ENCODE data around the gene SLC30A2.

The SLC30A2 gene

DNA sequence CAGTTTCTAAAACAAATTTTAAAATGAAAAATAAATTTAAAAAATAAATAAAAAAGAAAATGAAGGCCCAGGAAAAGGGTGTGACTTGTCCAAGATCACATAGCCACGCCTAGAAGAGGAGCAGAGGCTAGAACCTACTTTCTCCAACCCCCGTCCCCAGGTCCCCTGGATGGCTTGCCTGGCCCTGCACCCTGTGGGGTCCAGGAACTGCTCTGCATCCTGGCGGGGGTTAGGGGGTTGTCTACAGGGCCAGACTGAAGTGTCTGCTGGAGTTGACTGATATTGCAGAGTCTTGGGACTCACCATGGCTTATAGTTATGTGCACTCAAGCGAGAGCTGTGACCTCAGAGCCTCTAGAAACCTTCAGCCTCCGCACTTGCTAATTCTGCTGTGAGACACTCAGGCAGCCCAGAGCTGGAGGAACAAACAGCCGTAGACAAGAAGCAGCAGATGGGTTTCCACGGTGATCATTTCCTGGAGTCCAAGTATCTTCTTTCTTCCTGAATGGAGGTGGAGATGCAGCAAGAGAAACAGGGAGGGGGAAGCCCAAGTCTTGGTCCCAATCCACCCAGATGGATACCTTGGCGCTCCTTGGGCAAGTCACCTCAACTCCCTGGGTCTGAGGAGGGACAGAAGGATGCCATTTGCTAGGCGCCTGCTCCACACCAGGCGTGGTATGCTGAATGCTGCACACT, 29.5 kb downstream of the SLC30A2 start:
- no peak for TF ChIP-seq GATA2 (IDR thresholded peaks at IDR 0.05; ENCODE audit: low read depth, low read length)
- no peak for TF ChIP-seq GATA3 (IDR thresholded peaks at IDR 0.05; ENCODE audit: low read depth, low read length)

DNA sequence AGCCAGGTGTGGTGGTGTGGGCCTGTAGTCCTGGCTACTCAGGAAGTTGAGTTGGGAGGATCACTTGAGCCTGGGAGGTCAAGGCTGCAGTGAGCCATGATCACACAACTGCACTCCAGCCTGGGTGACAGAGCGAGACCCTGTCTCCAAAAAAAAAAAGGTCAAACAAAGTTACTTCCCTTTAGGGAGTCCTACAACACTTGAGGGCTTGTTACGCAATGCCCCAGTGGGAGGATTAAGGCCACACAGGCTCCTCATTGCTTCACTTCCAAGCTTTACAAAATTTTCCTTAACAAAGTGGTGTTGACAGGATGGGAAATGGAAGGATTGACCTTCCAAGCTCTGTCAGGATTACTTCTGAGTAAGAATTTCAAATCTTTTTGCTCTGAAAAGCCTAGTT, 30.6 kb downstream of the SLC30A2 start:
- no peak for TF ChIP-seq GATA3 (IDR thresholded peaks at IDR 0.05; ENCODE audit: low read depth, low read length)
- no peak for TF ChIP-seq GATA2 (IDR thresholded peaks at IDR 0.05; ENCODE audit: low read depth, low read length)

DNA sequence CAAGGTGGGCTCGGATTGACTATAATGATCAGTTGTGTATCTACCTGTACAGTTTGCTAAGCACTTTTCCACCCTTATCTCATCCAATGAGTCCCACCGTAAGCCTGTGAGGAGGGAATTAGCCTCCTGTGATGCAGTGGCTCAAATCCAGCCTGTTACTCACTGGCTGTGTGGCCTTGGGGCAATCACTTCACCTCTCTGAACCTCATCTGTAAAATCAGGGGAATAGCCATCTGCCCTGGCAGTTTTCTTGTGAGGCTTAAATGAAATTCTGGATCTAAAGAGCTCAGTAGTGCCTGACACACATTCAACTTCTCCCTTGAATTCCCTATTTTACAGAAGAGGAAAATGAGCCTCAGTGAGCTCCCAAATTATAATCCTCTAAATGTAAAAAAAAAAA, 31.7 kb downstream of the SLC30A2 start:
- TF ChIP-seq GATA2 (IDR thresholded peaks at IDR 0.05; ENCODE audit: low read depth, low read length) (no peak), GATA3 (IDR thresholded peaks at IDR 0.05; ENCODE audit: low read depth, low read length) (no peak)

DNA sequence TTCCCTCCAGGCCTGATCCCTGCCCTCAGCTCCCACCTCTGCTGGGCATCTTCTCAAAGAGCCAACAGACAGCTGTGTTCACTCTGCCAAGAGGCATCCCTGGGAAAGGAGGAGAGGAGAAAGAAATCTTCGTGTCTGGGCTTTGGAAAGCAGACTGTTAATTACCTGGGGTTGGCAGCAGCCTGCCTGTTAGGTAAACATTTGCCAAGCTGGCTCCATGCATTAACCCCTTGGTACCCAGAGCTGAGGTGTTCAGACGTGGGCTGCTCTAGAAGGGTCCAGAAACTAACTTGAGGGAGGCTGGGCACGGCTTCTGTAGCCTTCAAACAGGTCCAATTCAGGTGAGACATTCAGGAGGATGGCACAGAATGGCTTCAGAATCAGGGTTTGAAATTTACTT, 33.1 kb downstream of the SLC30A2 start:
- TF ChIP-seq GATA3 (IDR thresholded peaks at IDR 0.05; ENCODE audit: low read depth, low read length) (no peak), GATA2 (IDR thresholded peaks at IDR 0.05; ENCODE audit: low read depth, low read length) (no peak)

DNA sequence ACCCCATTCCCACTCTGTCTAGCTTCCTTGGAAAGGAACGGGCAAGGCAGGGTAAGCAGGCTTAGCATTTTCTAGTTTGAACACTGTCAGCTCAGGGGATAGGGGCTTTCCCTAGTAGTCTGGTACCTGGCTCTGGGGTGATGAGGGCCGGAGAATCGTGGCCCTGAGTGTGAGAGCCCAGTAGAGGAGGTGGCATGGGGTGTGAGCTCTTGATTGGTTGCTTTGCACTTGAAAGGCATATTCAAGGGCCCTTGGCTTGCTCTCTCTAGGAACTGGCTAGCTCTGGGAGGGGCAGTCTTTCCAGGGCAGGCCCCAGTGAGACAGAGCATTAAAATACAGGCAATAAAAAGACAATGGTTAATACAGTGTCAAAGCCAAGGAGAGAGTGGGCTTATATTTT, 35.1 kb downstream of the SLC30A2 start:
- TF ChIP-seq GATA2 (IDR thresholded peaks at IDR 0.05; ENCODE audit: low read depth, low read length) = no peak
- TF ChIP-seq GATA3 (IDR thresholded peaks at IDR 0.05; ENCODE audit: low read depth, low read length) = no peak

DNA sequence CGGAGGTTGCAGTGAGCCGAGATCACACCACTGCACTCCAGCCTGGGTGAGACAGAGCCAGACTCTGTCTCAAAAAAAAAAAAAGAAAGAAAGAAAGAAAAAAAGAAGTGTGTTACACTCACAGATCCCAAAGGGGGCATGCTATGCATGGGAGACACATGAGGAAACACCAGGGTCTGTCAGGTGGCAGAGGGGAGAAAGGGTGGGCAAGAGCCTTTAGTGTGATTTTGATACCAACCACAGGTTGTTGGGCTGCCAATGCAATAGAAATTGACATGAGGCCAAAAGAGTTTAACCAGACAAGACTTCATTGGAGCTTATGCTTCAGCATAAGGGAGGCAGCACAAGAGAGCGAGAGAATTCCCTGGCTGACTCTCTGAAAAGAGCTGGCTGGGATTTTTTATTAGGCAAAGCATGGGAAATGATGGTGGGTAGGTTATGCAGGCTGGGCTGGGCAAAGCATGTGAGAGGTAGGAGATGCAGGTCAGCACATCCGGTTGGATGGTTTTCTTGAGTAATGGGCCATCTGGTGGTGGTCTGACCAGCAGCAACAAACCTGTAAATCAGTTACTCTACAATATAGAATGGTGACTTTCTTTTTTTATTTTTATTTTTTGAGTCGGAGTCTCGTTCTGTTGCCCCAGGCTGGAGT, 36.0 kb downstream of the SLC30A2 start:
- TF ChIP-seq GATA3 (IDR thresholded peaks at IDR 0.05; ENCODE audit: low read depth, low read length) (no peak), GATA2 (IDR thresholded peaks at IDR 0.05; ENCODE audit: low read depth, low read length) (no peak)

DNA sequence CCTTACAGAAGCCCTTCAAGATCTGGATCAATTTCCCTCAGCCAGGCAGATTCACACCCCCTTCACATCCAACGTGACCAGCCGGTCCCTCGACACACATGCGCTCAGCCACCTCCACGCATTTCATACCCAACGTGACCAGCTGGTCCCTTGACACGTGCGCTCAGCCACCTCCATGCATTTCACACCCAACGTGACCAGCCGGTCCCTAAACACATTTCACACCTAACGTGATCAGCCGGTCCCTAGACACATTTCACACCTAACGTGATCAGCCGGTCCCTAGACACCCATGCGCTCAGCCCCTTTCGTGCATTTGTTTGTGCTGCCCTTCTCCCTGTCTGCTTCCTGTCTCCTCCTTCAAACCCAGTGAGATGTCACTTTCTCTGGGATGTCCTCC, 39.2 kb downstream of the SLC30A2 start:
- TF ChIP-seq GATA2 (IDR thresholded peaks at IDR 0.05; ENCODE audit: low read depth, low read length) (no peak), GATA3 (IDR thresholded peaks at IDR 0.05; ENCODE audit: low read depth, low read length) (no peak)

DNA sequence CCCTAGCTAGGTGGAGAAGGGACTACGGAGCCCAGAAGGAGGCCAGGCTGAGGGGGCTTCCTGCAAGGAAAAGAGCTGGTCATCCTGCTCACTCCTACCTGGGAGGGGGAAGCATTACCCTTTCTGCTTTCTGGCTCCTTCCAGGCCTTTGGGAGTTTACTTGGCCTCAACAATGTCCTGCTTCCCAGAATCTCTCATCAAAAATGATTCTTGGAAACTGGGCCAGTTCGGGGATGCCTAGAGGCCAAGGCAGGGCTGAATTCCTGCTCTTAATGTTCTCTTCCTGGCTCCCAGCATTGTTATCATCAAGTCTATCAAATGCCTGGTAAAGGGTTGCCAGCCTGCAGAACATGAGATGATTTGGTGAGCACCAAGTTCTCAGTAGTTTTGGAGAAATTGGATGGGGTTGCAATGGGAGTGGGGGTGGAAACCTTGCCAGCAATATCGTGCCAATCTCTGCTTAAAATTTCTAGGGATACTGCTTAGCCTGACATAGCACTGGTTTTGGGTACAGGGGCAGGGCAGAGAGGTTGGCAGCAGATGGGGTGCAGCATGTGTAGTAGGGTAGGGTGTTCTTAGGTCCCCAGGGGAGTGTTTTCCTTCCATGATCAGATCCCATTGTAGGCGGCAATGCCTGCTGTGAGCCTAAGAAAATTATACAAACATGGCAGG, 40.3 kb downstream of the SLC30A2 start:
- TF ChIP-seq GATA3 (IDR thresholded peaks at IDR 0.05; ENCODE audit: low read depth, low read length) = no peak
- no peak for TF ChIP-seq GATA2 (IDR thresholded peaks at IDR 0.05; ENCODE audit: low read depth, low read length)

DNA sequence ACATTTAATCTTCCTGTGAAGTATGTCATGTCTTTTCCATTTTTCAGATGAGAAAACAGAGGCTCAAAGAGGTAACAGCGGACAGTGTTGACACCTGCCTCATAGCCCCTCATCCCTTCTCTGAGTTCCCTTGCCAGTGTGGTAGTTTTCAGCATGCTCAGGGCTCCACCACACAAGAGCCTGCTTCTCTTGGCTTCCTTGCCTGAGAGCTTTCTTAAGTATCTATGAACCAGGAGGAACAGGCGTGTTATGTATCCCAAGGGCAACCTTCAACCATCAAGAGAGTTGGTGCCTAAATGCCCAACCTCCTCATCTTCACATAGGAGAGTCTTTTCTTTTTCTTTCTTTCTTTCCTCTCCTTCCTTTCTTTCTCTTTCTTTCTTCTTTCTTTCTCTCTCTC, 42.2 kb downstream of the SLC30A2 start:
- no peak for TF ChIP-seq GATA3 (IDR thresholded peaks at IDR 0.05; ENCODE audit: low read depth, low read length)
- no peak for TF ChIP-seq GATA2 (IDR thresholded peaks at IDR 0.05; ENCODE audit: low read depth, low read length)

DNA sequence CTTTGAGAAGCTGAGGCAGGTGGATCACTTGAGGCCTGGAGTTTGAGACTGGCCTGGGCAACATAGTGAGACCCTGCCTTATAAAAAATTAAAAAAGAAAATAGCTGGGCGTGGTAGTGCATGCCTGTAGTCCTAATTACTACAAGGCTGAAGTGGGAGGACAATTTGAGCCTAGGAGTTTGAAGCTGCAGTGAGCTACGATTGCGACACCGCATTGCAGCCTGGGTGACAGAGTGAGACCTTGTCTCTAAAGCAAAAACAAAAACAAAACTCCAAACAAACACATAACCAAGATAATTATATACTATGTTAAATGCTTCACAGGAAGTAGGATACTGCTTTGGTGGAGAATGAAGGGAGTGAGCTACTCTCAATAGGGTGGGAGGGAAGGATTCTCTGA, 42.7 kb downstream of the SLC30A2 start:
- TF ChIP-seq GATA2 (IDR thresholded peaks at IDR 0.05; ENCODE audit: low read depth, low read length) (no peak), GATA3 (IDR thresholded peaks at IDR 0.05; ENCODE audit: low read depth, low read length) (no peak)

DNA sequence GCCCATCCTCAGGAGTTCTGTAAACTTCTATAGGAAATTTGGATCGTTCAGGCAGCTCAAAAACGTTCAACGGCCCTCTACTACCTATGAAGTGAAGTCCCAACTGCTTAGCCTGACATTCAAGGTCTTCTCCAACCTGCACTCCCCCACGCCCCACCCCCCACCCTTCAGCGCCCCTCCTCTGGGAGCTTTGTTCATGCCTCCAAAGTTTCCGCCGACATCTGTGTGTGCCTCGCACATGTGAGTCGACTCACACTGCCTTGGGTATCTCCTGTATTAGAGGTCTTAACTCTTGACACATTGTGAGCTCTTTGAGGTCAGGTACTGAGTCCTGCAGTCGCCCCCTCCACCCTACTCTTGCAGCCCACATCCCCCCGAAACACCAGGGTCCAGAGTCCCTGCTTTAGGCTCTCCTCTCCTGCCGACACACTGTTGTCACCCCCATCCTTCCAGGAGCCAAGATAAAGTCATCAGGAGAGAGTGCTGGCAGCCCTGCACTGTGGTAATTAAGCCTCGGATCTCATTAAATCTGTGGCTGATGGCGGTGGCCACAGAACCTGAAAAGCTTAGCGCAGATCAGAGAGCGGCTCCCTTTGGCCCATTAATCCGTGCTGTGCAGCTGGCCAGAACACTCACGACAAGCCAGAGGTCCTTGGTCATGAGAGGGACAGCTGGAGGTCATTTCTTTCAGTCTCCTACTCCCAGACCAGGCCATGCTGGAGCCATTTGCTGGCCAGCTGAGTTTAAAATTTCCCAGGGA, 46.7 kb downstream of the SLC30A2 start:
- TF ChIP-seq GATA3 (IDR thresholded peaks at IDR 0.05; ENCODE audit: low read depth, low read length) = no peak
- no peak for TF ChIP-seq GATA2 (IDR thresholded peaks at IDR 0.05; ENCODE audit: low read depth, low read length)

DNA sequence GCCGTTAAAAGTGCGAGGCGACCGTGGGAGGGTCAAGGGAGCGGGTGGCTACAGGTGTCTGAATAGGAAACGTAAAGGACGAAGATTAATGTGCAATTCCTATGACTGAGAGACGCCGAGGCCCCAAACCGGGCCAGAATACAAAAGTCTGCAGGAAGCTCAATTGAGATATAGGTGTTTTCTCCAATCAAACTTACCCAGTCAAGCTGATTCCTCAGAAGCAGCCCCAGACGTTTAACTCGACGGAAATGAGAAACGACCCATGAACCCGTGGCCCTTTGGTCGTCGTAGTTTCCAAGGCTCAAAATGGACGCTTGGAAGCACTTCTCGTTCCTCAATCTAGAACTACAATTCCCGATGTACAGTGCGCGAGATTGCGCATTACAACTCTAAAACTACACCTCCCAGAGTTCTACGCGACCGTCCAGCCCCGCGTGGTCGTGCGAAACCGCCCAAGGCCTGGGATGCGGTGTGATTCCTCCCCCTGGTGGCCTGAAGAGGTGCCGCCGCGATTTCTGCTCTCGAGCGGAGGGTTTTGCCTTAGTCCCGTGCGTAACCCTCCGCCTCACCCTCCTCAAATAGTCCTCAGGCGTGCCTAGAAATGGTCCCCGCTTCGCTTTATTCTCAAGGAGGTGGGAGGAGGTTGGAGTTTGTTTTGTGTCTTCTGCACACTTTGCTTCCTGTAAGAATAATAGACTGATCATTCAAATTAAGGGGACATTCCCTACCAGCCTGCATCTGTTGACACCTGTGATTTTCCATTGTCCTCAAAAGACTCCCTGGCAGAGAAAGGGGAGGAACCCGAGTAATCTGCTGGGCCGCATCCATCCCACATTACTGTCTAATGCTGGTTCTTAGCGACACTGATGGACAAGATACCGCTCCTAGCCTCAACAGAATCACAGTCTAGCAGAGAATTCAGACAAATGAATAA, 47.8 kb downstream of the SLC30A2 start, which contains the start of gene PAFAH2:
Gene PAFAH2, minus strand, starts transcription at position 236 of the 934 bp plus-strand sequence. CDS start 7,247 bp downstream, outside the sequence.
- TF ChIP-seq GATA2 (IDR thresholded peaks at IDR 0.05; ENCODE audit: low read depth, low read length) = peak; percentile 53; the same call in 1 of the 2 replicates
- no peak for TF ChIP-seq GATA3 (IDR thresholded peaks at IDR 0.05; ENCODE audit: low read depth, low read length)

All from SH-SY5Y (cell line).